GM19099 (cell line): Measurements from ENCODE around the gene ACVR1.

Experiments used
- POLR2A ChIP-seq: IDR thresholded peaks from 3 replicates; pipeline ENCODE4 v1.6.1; 2011; ENCODE audit warnings: low read depth; ENCODE audit not compliant: insufficient read length; ENCODE audit errors: extremely low read depth

The ACVR1 gene

DNA sequence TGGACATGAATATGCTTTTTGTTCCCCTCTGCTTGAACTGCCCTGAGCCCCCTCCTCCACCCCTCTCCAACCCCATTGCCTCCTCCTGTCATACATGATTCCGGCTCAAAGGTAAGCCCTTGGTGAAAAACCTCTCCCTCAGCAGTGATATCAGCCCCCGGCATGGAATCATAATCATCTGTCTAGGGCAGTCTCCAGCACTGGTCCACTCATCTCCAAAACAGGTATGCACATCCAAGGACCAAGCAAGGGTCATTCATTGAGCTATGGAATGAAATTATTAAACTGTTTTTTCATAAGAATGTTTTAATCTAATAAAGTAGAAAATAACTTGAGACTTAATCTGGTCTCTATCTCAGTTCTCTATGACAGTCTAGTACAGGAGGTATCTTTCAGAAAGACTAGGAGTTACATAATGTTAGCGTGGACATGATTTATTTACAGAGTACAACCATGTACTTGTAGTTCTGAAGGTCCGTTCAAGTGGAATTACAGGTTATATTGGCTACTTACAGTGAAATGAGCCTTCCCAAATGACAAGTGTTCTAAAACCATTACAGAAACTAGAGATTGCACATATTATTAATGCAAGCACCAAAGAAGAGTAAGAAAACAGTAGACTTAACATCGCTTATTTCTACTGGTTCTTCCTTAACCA lies 75.2 kb downstream of the ACVR1 start:
- no peak for TF ChIP-seq POLR2A

DNA sequence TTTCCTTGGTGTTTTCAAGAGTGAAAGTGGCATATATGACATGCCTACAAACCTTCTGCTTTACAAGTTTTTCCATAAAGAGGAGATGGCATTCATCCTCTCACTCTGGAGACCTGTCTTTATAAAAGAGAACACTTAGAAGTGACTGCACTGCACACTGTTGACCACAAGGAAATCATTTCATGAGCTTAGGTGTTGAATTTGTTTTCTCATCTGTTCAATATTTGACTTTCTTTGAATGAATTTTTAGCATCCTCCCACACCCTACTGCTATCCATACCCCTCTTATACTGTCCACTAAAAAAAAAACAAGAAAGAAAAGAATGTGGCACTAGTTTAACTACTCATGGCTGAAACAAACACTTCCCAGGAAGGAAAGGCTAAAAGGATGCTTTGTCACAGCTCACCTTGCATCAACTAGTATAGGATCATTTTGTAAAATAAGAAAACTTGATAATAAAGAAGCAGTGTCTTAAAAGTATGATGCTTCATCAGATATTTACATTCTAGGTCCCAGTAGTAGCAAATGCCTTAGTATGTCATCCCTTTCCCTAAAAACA lies 83.0 kb downstream of the ACVR1 start:
- TF ChIP-seq POLR2A: no peak

DNA sequence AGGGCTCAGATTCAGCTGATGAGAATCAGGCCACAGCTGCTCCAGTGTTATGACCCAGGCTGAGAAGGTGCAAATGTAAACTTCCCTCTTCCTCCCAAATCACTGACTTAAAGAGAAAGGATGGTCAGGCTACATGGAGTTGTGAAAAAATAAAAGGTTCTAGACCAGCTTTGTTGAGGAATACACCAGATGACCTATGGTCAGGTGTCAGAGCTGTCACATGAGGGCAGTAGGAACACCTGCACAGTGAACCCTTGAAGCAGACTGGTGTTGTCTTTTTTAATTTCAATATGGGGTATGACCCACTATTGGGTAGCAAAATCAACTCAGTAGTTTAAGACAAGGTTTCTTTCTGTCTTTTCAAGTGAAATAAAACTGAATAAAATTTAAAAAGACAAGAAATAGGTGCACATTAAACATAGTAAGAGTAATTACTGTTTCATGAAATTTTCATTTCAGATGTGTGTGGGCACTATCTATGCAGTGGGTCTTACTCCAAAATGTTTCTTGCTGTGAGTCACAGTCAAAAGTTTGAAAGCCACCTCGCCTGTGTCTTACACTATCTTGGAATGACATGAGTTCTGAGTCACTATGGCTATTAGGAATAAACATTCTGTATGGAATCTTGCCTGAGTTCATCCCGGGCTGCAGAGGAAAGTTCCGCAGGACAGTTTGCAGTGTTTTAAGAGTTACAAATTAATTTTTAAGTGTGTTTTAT lies 83.6 kb downstream of the ACVR1 start:
- TF ChIP-seq POLR2A: no peak

DNA sequence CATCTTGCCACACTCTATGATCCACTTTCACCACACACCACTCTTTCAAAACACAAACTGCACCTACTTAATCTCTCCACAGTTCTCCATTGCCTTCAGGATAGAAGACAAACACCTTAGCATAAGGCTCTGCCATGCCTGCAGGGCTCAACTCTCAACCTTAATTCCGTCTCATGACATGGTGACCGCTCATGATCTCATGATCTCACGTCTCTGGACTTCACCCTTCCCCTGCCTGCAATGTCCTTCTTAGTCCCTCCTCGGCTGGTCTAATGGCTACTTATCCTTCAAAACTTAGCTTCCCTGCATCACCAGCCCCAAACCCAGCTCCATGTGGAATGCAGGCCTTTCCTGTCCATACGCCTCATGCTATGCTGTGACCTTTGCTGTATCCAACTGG lies 85.3 kb downstream of the ACVR1 start:
- no peak for TF ChIP-seq POLR2A

DNA sequence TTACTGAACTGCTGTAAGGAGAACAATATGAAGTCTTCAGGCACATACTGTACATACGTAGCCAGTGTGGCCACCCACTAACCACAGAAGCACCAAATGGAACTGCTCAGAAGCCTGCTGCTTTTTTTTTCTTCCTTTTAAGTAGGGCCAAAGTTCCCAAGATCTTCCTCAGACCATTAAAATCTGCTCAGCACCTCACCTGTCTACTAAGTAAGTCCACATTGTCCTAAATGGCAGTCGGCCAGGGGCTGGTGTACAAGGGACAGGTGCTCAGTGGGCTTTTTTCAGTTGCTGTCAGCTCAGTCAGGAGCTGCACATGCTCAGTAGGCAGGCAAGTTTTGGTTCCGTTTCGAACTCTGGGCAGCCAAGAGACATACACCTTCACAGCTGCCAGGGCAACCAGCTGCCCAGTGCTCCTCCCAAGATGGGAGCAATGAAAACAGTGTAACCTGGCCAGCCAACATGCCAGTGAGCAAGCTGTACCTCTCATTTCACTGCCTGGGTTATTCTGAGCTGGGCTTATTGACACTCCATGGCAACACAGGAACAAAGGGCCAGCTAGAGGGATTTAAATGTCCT lies 86.1 kb downstream of the ACVR1 start:
- TF ChIP-seq POLR2A: no peak

DNA sequence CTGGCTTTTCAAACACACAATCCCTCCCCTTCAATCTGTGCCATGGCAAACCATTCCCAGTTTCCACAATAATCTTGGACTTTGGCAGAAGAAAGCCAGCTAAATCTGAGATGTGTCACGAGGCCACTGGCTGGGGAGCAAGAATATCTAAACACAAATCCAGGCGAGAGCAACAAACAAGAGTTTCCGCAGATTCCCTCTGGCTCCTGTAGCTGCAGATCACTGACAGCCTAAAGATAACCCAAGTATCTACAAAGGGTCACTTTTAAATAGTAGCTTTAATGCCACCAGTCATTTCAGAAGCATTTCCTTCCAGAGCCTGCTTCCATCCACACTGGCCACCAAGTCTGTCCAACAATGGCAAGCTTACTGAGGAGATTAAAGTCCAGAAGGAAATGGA lies 86.9 kb downstream of the ACVR1 start:
- no peak for TF ChIP-seq POLR2A

DNA sequence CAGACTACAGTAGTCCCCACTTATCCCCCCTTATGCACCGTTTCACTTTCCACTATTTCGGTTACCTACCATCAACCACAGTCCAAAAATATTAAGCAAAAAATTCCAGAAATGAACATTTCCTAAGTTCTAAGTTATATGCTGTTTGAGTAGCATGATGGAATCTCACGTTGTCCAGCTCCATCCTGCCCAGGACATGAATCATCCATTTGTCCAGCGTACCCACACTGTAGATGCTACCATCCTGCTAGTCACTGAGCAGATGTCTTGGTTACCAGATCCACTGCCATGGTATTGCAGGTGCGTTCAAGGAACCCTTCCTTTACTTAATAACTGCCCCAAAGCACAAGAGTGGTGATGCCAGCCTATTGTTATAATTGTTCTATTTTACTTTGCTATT lies 87.9 kb downstream of the ACVR1 start:
- TF ChIP-seq POLR2A: no peak

DNA sequence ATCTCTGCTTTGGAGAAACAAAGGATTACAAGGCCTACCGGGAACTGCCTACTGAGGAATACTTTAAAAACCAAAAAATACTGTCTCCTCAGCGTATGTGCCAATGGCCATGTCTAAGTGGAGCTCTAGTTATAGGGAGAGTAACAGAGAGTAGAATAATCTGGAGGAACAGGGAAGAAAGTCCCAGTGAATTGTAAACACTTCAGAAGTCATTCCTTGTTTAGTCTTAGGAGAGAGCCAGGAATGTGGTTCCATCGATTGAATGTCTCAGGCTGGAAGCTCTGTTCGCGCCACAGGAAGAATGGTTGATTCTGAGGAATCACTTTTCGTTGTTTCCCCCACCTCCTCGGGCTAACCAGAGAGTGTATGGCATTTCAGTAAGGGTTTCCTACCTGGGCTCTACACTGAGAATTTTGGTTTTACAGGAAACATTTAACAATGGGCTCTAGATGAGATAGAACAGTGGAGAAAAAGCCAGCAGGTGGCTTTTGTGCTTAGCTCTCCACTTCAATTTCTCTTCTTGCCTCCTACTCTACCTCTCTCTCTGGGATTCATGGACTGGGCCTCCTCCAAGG lies 88.7 kb downstream of the ACVR1 start:
- no peak for TF ChIP-seq POLR2A

DNA sequence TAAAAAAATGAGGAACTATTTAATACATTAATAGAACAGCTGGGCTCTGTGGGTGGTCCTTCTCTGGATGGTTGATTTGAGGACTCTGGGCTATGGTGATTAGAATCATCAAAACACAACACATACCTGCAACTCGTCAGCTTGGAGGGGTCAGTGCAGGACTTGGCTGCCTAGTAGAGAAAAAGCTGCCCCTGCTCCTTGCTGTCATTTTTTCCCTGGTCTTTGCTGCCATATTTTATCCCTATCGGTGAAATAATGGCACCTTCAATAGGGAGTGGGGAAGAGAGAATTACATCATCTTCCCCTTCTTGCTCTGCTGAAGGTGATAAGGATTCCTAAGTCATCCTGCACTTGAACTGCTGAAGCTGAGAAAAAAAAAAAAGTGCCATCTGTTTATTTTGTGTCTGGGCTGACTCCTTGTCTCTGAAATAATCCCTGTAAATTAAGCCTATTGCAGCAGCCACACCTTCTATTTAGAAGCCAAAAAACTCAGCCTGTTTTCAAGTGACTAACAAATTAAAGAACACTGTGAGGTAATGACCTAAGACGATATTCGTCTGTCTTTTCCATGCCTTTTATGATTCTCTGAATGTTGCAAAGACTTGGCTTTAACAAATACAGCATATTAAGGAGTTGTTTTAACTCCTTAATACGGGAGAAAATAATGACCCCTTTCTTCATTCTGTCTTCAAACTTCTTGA lies 89.3 kb downstream of the ACVR1 start:
- TF ChIP-seq POLR2A: no peak

DNA sequence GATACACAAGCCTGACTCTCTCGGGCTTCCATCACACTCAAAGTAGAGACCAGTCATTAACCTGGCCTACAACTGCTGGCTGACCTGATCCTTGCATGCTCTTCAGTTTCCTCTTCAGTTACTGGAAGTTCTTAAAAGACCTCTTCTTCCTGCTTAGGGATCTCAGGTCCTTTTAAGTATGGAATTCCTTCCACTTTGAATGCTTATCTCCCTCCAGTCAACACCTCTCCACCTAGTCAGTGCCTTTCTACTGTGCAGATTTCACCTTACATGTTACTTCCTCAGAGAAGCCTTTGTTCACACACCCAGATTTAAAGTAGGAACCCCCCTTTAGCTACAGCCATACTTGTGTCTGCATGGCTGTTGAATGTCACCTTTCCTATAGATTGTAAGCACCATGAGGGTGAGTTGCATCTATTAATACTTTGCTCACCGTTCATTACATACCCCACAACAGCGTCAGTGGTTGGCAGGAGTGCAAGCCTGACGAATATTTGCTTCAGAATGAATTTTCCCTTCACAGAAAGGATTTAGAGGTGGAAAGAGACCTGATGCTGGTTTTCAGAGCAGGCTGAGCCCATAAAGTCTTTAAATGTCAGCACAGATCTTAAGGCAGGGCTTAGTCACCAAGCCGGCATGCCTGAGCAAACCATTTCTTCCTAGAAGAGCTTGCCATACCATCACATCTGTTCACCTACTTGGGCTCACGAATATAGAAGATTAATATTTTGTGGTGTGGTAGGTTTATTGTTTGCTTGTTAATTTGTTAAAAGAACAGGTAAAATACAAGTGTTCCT lies 90.1 kb downstream of the ACVR1 start:
- no peak for TF ChIP-seq POLR2A

DNA sequence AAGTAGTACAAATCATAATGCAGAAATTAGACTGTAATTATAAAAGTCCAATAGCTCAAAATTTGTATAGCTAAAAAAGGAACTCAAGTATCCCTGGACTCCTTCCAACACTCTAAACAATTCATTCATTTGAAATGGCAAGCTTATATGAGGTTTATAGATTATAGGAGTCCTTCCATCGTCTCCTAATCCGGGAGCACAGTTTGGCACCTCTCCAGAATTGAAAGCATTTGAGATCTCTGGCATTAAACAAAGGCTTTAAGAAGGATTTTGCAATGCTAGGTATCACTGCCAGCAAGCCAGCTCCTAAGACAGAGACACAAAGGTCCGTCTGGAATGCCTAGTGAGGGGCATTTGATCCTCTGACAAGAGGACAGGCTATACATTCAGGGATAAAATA lies 90.9 kb downstream of the ACVR1 start:
- no peak for TF ChIP-seq POLR2A

DNA sequence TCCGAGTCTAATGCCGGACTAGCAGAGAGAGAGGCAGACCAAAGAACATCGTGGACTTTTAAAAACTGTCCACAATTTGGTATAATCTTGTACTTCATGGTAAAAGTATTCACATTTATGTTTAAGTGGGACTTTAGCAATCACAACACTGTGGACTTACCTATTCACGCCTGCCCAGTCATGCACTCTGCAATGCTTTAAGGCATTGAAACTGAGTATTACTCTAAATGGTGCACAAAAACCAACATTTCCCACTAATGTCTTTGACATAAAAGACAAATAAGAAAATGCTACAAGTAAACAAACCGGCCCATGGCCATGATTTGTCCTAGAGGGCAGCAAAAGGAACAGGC lies 91.3 kb downstream of the ACVR1 start:
- no peak for TF ChIP-seq POLR2A

DNA sequence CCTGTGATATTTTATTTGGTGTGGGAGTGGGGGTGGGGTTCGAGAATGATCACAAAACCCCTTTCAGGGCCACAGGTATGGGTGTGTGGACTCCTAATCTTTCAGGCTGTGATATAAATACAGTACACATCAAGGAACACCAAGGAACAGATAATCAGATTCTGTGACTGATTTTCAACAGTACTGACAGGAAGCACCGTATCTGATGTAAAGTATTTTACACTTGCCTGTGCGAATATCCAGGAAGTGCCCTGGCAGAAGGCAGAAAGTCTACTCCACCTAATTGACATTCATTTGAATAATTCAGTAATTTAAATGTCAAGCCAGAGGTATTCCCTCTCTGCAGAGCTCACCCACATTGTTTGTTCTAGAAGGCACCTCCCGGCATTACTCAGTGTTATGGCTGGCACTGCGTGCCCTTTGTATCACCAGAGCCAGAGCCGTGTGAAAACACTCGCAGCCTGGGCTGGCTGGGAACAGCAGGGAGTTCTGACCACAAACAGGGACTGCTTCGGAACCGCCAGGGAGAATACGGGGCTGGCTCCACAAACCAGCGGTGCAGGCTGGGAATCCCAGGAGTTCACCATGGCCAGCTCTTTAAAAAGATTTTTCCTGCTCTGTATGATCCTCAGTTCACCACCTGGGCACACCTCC lies 91.8 kb downstream of the ACVR1 start:
- no peak for TF ChIP-seq POLR2A

DNA sequence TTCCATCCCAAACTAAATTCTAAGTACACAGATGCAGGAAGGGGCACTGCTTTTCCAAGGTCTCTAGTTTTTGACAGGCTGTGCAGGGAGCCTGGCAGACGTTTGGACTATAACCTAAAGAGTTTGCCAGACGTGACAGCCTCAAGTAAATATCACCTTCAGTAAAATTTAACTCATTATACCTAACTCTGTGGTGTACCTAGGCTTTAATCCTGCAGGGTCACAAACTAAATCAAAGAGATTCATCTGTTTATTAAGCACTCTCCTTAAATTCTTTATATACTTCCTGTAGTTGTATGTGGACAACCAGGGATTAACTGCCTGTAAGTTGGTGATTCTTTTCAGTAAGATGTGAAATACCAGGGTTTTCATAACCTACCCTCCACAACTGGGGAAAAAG lies 92.9 kb downstream of the ACVR1 start:
- TF ChIP-seq POLR2A: no peak

DNA sequence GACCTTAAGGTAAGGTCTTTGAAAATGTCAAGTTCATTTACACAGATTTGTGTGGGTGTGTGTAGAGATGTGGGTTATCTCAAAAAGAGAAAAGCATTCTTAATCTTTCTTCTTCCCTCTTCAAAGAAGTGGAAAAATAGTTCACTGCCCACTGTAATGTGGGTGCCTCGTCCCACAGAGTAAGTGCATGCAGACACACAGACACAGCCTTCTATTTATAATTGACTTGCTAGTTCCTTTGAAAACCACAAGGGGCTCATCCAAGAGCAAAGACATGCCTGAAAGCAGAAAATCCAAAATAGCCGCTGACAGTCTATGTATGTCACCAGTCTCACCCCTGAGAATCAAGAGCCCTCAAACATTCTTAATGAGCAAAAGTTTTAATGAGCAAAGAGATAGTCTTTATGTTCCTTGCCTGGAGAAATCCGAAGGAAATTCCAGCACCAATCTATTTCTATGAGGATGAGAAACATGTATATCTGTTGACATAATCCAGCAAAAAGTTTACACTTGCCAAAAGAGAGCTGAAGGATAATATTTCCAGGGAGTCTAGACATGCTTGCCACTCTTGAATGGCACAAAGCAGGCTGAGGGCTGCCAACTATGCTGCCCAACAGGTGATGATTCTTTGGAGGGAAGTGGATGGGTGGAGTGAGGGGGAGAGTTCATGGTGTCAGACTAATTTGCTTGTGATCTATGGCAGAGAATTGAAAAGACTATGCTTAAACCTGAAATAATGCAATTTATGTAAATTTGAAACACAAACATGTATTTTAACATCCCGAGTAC lies 93.9 kb downstream of the ACVR1 start:
- no peak for TF ChIP-seq POLR2A
